Immature natural killer cell (primary cell): Measurements from ENCODE around the gene LMAN2. TPM values are rescaled to one million over a fixed set of nuclear protein-coding genes. Genes with fewer than 3 reads are reported as not detected.

Experiments
- DNase-seq, 3 donors: peaks; one replicate each; pipeline ENCODE4 v3.0.0; 2022; ENCODE audit warnings: mixed read lengths in 1 of 3
- H3K27ac Mint-ChIP-seq, 6 donors: one replicate each; pipeline ENCODE4 v1.8.0; 2020; ENCODE audit warnings: mixed read lengths in 6 of 6, mild to moderate bottlenecking in 5 of 6, inconsistent platforms in 4 of 6, moderate library complexity in 3 of 6
- H3K27me3 Mint-ChIP-seq, 3 donors: one replicate each; pipeline ENCODE4 v1.8.0; 2020 to 2021; ENCODE audit warnings: low read depth in 3 of 3, mild to moderate bottlenecking in 3 of 3, mixed read lengths in 3 of 3, moderate library complexity in 3 of 3, inconsistent platforms in 1 of 3
- H3K36me3 Mint-ChIP-seq, 3 donors: one replicate each; pipeline ENCODE4 v1.8.0; 2020; ENCODE audit warnings: mixed read lengths in 3 of 3, inconsistent platforms in 2 of 3, mild to moderate bottlenecking in 2 of 3
- H3K4me1 Mint-ChIP-seq, 2 donors: one replicate each; pipeline ENCODE4 v1.8.0; 2020; ENCODE audit warnings: inconsistent platforms in 2 of 2, mild to moderate bottlenecking in 2 of 2, mixed read lengths in 2 of 2, moderate library complexity in 1 of 2
- H3K4me3 Mint-ChIP-seq, 5 donors: one replicate each; pipeline ENCODE4 v1.8.0; 2020; ENCODE audit warnings: mild to moderate bottlenecking in 5 of 5, mixed read lengths in 5 of 5, inconsistent platforms in 3 of 5, moderate library complexity in 3 of 5
- H3K9me3 Mint-ChIP-seq, 6 donors: one replicate each; pipeline ENCODE4 v1.8.0; 2020; ENCODE audit warnings: mild to moderate bottlenecking in 6 of 6, mixed read lengths in 6 of 6, inconsistent platforms in 4 of 6, moderate library complexity in 3 of 6
- polyA plus RNA-seq, 3 donors: library from polyadenylated mRNA; unstranded; fragments of 300-500 nt; fragmentation: Illumina TruSeq; gene quantifications; one replicate each; pipeline ENCODE4 v1.2.3, GENCODE V29; 2021

The LMAN2 gene
- polyA plus RNA-seq, 3 donors from 2014 or later = 316 to 441 (median 409) TPM

- peaks cover 22 to 56% (median 46%) of the 10 kb centered on the region in 3 donors for H3K36me3 Mint-ChIP-seq
- DNase-seq = no peak
- H3K4me3 Mint-ChIP-seq = peak overlapping the region; percentile 53 to 80 (median 75)
- peak overlapping the region; percentile 69 to 89 (median 78) for H3K27ac Mint-ChIP-seq
- peaks cover 0 to 6% (median 5%) of the 10 kb centered on the region in 3 donors for H3K27me3 Mint-ChIP-seq
- no peaks in the 10 kb centered on the region for H3K9me3 Mint-ChIP-seq
- H3K4me1 Mint-ChIP-seq = peaks cover 48 to 50% of the 10 kb centered on the region in 2 donors
These were observed 13.0 kb downstream of the LMAN2 start for GRCh38 chr5:177338251-177339106.

GRCh38 chr5:177336603-177337494, 14.6 kb downstream of the LMAN2 start:
- Mint-ChIP-seq H3K27ac (peak overlapping the region in 3 of 6 donors; percentile 42 to 87 (median 73)), H3K27me3 (peaks cover 0 to 6% (median 5%) of the 10 kb centered on the region in 3 donors), H3K36me3 (peaks cover 23 to 55% (median 44%) of the 10 kb centered on the region in 3 donors), H3K4me1 (peaks cover 56 to 57% of the 10 kb centered on the region in 2 donors), H3K9me3 (no peaks in the 10 kb centered on the region), H3K4me3 (peak overlapping the region in 1 of 5 donors; percentile 44)
- DNase-seq = no peak

GRCh38 chr5:177336112-177336511, 15.4 kb downstream of the LMAN2 start:
- H3K36me3 Mint-ChIP-seq = peaks cover 23 to 56% (median 43%) of the 10 kb centered on the region in 3 donors
- H3K27me3 Mint-ChIP-seq = peaks cover 0 to 6% (median 5%) of the 10 kb centered on the region in 3 donors
- H3K4me3 Mint-ChIP-seq = peak overlapping the region in 2 of 5 donors; percentile 9 to 44
- H3K27ac Mint-ChIP-seq = peak overlapping the region in 3 of 6 donors; percentile 42 to 87 (median 73)
- no peaks in the 10 kb centered on the region for H3K9me3 Mint-ChIP-seq
- H3K4me1 Mint-ChIP-seq = peaks cover 63 to 64% of the 10 kb centered on the region in 2 donors
- DNase-seq = peak in 1 of 3 donors; percentile 39

- H3K9me3 Mint-ChIP-seq = no peaks in the 10 kb centered on the region
These were observed 15.8 kb downstream of the LMAN2 start for GRCh38 chr5:177335701-177336065.

GRCh38 chr5:177334781-177335700, 16.4 kb downstream of the LMAN2 start:
- H3K27ac Mint-ChIP-seq = peak overlapping the region in 1 of 6 donors; percentile 24
- no peak overlapping the region for H3K4me3 Mint-ChIP-seq
- no peak for DNase-seq
- peaks cover 72% of the 10 kb centered on the region in 2 donors for H3K4me1 Mint-ChIP-seq
- H3K36me3 Mint-ChIP-seq = peaks cover 30 to 63% (median 42%) of the 10 kb centered on the region in 3 donors
- H3K9me3 Mint-ChIP-seq = no peaks in the 10 kb centered on the region
- H3K27me3 Mint-ChIP-seq = peaks cover 0 to 6% (median 5%) of the 10 kb centered on the region in 3 donors

More at GRCh38 chr5:177335701-177336065, 15.8 kb downstream of the LMAN2 start:
- H3K27me3 Mint-ChIP-seq = peaks cover 0 to 6% (median 5%) of the 10 kb centered on the region in 3 donors
- DNase-seq = no peak
- H3K4me1 Mint-ChIP-seq = peaks cover 68% of the 10 kb centered on the region in 2 donors
- H3K36me3 Mint-ChIP-seq = peaks cover 24 to 57% (median 43%) of the 10 kb centered on the region in 3 donors
- H3K4me3 Mint-ChIP-seq = peak overlapping the region in 1 of 5 donors; percentile 34
- peak overlapping the region in 1 of 6 donors; percentile 42 for H3K27ac Mint-ChIP-seq

GRCh38 chr5:177334155-177334551, 17.3 kb downstream of the LMAN2 start:
- H3K27ac Mint-ChIP-seq = no peak overlapping the region
- H3K9me3 Mint-ChIP-seq = no peaks in the 10 kb centered on the region
- H3K4me3 Mint-ChIP-seq = no peak overlapping the region
- peaks cover 72% of the 10 kb centered on the region in 2 donors for H3K4me1 Mint-ChIP-seq
- H3K36me3 Mint-ChIP-seq = peaks cover 28 to 62% (median 34%) of the 10 kb centered on the region in 3 donors
- DNase-seq = no peak
- peaks cover 0 to 6% (median 3%) of the 10 kb centered on the region in 3 donors for H3K27me3 Mint-ChIP-seq

GRCh38 chr5:177333420-177334154, 17.9 kb downstream of the LMAN2 start:
- H3K36me3 Mint-ChIP-seq = peaks cover 28 to 58% (median 34%) of the 10 kb centered on the region in 3 donors
- H3K27ac Mint-ChIP-seq = peak overlapping the region in 3 of 6 donors; percentile 31 to 70 (median 59)
- DNase-seq = no peak
- no peaks in the 10 kb centered on the region for H3K9me3 Mint-ChIP-seq
- H3K4me1 Mint-ChIP-seq = peaks cover 69 to 71% of the 10 kb centered on the region in 2 donors
- H3K4me3 Mint-ChIP-seq = peak overlapping the region in 3 of 5 donors; percentile 33 to 60 (median 49)
- peaks cover 0 to 6% (median under 1%) of the 10 kb centered on the region in 3 donors for H3K27me3 Mint-ChIP-seq

GRCh38 chr5:177332896-177333260, 18.6 kb downstream of the LMAN2 start:
- Mint-ChIP-seq H3K9me3 (no peaks in the 10 kb centered on the region), H3K27ac (peak overlapping the region in 2 of 6 donors; percentile 39 to 85), H3K4me3 (peak overlapping the region in 4 of 5 donors; percentile 20 to 56 (median 41)), H3K36me3 (peaks cover 28 to 57% (median 34%) of the 10 kb centered on the region in 3 donors), H3K4me1 (peaks cover 69 to 72% of the 10 kb centered on the region in 2 donors), H3K27me3 (peaks cover 0 to 11% (median 5%) of the 10 kb centered on the region in 3 donors)
- peak in 1 of 3 donors; percentile 23 for DNase-seq

- no peak for DNase-seq
- peaks cover 28 to 53% (median 34%) of the 10 kb centered on the region in 3 donors for H3K36me3 Mint-ChIP-seq
- peak overlapping the region in 5 of 6 donors; percentile 86 to 93 (median 90) for H3K27ac Mint-ChIP-seq
- H3K4me1 Mint-ChIP-seq = peaks cover 71 to 74% of the 10 kb centered on the region in 2 donors
- H3K27me3 Mint-ChIP-seq = peaks cover 0 to 13% (median 8%) of the 10 kb centered on the region in 3 donors
- peak overlapping the region in 4 of 5 donors; percentile 47 to 80 (median 76) for H3K4me3 Mint-ChIP-seq
- H3K9me3 Mint-ChIP-seq = no peaks in the 10 kb centered on the region
These were observed 19.2 kb downstream of the LMAN2 start for GRCh38 chr5:177332031-177332895.

GRCh38 chr5:177330991-177331842, 20.3 kb downstream of the LMAN2 start:
- Mint-ChIP-seq H3K4me3 (peak overlapping the region; percentile 60 to 80 (median 77)), H3K4me1 (peaks cover 71 to 75% of the 10 kb centered on the region in 2 donors), H3K36me3 (peaks cover 25 to 48% (median 30%) of the 10 kb centered on the region in 3 donors), H3K27me3 (peaks cover 0 to 9% (median 8%) of the 10 kb centered on the region in 3 donors), H3K9me3 (no peaks in the 10 kb centered on the region), H3K27ac (peak overlapping the region; percentile 77 to 93 (median 88))
- DNase-seq = peak; percentile 64 to 69 (median 64)
